ENCODE measurements around the gene TEKT2. TPM values are rescaled to one million over a fixed set of nuclear protein-coding genes. Genes with fewer than 3 reads are reported as not detected.

The TEKT2 gene
- total RNA-seq, 1 experiment from 2014 or later, result not detected

DNA sequence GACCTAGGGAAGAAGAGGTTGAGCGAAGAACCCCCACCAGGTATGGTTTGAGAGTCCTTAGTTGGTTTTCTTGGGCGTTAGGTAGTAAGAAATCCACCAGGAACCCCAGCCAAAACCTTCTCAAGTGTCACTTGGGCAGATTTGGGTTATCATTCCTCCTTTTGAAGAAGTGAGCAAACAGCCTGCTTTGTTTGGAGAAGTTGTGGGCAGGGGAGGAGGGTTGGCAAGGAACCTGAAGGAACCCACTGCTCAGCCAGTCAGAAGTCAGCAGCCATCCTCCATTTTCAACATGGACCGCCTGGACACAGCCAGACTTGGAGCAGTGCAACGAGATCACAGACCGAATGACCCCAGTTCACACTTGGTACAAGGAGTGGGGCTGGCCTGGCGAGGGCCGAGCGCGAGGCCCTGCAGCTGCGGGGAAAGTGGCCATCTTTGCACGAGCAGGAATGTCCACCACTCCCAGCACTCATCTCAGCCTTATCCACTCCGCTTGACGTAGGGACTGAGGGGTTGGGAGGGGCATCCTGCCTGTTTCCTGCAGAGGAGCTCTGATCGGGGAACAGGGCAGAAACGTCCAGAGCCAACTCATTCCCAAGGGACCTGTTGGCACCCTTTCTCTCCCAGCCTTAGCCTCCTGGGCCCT, 12.0 kb downstream of the TEKT2 start:
- Histone ChIP-seq H3K36me3 (peaks cover 38% of the 10 kb centered on the region), H3K9me3 (no peaks in the 10 kb centered on the region), H3K4me3 (no peak overlapping the region), H3K27me3 (no peaks in the 10 kb centered on the region)
- no peak for DNase-seq

DNA sequence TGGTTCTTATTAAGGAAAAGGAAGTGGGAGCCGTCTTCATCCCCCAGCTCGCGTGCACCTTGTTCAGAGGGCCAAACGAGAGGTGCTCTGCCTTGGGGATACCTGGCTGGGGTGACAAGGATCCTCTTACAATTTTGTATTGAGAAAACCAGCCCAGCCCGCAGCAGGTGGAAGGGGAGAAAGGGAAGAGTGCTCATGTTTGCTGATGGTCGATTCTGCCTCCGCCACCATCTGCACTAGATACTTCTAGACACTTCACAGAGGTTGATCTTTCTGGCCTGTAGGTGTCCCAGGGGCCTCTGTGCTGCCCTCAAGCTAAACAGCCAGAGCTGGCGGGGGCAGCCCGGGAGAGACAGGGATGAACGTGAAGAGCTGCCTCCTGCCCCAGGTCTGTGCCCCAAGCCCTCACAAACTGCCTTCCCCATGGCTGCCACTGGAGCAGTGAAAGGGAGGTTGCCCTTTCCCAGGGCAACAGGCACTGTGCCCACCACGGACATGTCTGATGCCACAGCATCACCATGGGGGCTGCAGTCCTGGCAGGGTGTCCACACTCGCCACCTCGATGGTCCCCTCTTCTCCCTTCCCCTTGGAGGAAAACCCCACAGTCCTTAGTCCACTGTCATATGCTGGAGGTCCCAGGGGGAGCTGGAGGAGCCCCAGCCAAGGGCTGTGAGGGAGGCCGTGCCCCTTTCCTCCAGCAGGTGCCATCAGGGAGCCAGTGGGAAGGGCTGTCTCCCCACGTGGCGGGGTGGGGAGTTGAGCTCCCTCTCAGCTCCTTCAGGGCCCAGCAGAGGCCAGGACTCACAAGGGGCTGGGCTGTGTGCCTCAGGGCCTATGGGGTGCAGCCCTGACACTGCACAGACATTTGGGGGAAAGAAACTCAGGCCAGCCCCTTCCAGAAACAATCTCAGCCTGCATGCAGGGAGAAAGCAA, 12.9 kb downstream of the TEKT2 start:
- Histone ChIP-seq H3K36me3 (peaks cover 29% of the 10 kb centered on the region), H3K9me3 (no peaks in the 10 kb centered on the region), H3K4me3 (no peak overlapping the region), H3K27me3 (no peaks in the 10 kb centered on the region)
- peak; percentile 43 for DNase-seq

DNA sequence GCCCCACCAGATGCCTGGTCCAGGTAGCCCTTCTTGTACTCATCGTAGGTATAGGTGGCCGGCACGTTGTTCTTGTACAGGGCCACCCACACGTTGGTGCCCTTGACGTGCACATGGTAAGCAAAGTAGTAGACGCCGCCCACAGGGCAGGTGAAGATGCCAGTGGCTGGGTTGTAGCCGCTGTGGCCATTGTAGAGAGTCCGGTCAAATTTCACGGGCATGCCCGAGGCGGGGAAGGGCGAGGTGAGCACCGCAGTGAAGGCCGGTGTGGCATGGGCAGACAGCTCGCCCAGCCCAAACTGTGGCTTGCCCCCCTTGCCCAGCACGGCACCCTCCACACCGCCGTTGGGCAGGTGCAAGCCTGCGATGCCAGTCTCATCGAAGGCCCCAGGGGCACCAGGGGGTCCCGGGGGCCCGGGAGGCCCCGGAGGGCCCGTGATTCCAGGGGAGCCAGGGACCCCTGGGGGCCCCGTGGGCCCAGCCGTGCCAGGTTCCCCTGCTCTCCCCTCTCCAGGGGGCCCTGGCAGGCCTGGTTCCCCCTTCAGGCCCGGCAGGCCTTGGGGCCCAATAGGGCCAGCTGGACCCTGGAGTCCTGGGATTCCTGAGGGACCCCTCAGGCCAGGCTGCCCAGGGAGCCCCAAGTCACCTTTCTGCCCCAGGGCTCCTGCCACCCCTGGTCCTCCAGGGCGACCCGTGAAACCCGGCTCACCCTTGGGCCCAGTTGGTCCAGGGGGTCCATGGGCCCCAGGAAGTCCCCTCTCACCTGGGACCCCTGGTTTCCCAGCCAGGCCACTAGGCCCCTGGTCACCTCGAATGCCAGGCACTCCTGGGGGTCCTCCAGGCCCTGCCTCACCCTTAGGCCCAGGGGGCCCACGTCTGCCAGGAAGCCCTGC, 14.0 kb downstream of the TEKT2 start:
- Histone ChIP-seq H3K36me3 (peaks cover 17% of the 10 kb centered on the region), H3K9me3 (no peaks in the 10 kb centered on the region)
- no peak for DNase-seq

DNA sequence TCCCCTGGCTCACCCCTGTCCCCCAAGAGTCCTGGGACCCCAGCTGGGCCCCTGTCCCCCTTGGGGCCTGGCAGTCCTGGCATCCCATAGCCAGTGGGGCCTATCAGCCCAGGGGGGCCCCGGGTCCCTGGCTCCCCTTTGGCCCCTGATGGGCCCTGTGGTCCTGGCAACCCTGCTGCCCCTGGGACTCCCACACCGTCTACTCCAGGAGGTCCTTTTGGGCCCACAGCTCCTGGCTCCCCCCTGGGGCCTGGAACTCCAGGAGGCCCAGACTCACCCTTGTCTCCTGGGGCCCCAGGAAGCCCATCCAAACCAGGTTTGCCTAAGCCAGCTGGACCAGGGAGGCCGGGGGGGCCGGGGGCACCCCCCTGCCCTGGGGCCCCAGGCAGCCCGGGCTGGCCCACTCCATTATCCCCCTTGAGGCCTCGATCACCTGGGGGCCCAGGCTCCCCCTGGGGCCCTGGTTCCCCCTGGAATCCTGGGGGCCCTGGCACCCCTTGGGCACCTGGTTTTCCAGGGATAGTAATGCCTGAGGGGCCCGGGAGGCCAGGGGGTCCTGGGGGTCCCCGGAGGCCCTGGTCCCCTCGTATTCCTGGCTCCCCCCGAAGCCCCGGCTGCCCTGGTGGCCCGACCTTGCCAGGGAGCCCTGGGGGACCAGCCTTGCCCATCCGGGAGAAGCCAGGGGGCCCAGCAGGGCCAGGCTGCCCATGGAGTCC, 14.9 kb downstream of the TEKT2 start:
- peaks cover 10% of the 10 kb centered on the region for H3K36me3 ChIP-seq
- H3K27me3 ChIP-seq, result no peaks in the 10 kb centered on the region
- H3K4me3 ChIP-seq, result no peak overlapping the region
- DNase-seq, result no peak
- H3K9me3 ChIP-seq, result no peaks in the 10 kb centered on the region

More for the DNA sequence above, 14.0 kb downstream of the TEKT2 start:
- no peaks in the 10 kb centered on the region for H3K27me3 ChIP-seq
- H3K4me3 ChIP-seq, result no peak overlapping the region

DNA sequence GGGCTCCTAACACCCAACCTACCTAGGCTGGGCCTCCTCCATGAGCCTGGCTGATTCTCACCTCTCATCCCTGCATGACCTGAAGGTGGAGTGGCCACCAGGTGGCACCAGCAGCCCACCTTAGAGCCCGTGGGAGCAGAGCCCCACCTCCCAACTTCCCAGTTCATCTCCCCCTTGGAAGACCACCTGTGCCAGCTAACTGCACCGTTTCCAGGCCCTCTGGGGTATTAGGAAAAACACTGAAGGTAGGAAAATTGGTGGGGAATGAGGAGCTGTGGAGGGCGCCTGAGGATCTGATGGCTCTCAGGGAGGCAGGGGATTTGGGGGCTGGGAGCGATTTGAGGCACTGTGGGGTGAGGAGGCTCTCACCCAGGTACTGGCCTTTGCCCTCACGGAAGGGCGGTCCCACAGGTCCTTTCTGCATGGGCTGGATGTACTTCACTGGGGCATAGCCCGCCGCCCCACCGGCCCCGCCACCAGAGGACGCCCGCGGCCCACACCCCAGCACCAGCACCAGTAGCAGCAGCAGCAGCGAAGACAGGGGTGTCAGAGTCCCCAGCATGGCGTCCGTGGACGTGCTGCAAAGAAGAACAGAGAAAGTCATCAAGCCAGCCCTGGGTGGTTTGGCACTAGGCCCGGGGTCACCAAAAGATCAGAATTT, 15.9 kb downstream of the TEKT2 start:
- no peaks in the 10 kb centered on the region for H3K9me3 ChIP-seq
- H3K4me3 ChIP-seq, result no peak overlapping the region
- H3K36me3 ChIP-seq, result no peaks in the 10 kb centered on the region; the same call in 1 of the 2 replicates
- DNase-seq, result peak; percentile 67
- H3K27me3 ChIP-seq, result no peaks in the 10 kb centered on the region

DNA sequence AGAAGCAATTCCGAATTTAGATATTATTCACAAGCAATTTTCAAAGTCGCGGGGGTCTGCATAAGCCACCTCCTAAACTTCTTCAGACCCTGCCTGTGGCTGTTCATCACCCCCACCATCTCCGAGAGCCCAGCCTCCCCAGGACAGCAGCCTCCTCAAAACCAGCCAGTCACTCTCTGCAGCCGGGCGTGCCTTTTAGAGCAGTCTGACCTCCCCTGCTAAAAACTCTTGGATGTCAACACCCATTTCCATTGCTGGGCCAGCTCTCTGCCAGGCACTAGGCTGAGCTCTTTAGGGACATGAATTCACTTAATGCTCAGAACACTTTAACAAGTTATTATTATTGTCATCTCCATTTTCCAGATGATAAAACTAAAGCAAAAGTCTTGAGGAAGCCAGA, 16.5 kb downstream of the TEKT2 start:
- DNase-seq, result no peak
- Histone ChIP-seq H3K9me3 (no peaks in the 10 kb centered on the region), H3K36me3 (no peaks in the 10 kb centered on the region), H3K4me3 (no peak overlapping the region), H3K27me3 (no peaks in the 10 kb centered on the region)

DNA sequence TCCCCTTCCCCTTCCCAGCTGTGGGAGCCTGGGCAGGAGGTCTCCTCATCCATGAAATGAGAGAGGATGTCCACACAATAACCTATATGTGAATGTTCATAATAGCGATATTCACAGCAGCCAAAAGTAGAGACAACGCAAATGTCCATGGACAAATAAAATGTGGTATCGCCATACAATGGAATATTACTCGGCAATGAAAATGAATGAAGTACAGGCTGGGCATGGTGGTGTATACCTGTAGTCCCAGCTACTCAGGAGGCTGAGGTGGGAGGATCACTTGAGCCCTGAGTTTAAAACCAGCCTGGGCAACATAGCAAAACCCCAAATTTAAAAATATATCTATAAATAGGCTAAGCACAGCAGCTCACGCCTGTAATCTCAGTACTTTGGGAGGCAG, 17.7 kb downstream of the TEKT2 start:
- no peaks in the 10 kb centered on the region for H3K9me3 ChIP-seq
- H3K36me3 ChIP-seq, result no peaks in the 10 kb centered on the region
- H3K4me3 ChIP-seq, result no peak overlapping the region
- H3K27me3 ChIP-seq, result no peaks in the 10 kb centered on the region
- DNase-seq, result no peak

DNA sequence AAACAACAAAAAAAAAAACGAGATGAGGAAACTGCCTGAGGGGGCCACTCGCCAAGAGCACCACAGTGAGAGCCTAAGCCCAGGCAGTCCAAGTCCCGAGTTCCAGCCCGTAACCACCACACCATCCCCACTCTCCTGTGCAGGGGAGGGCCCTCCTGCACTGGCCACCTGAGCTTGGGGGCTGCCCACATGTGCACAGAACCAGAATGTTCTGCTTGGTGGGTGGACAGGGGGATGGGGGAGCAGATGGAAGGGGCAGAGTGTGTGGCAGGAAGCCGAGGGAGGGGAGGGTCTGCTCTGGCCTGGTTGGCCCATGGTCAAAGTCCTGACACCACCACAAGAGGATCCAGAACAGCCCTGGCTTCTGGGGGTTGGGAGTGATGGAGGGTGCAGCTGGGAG, 22.4 kb downstream of the TEKT2 start:
- H3K36me3 ChIP-seq, result no peaks in the 10 kb centered on the region
- H3K9me3 ChIP-seq, result no peaks in the 10 kb centered on the region
- H3K27me3 ChIP-seq, result no peaks in the 10 kb centered on the region
- no peak overlapping the region for H3K4me3 ChIP-seq
- no peak for DNase-seq

DNA sequence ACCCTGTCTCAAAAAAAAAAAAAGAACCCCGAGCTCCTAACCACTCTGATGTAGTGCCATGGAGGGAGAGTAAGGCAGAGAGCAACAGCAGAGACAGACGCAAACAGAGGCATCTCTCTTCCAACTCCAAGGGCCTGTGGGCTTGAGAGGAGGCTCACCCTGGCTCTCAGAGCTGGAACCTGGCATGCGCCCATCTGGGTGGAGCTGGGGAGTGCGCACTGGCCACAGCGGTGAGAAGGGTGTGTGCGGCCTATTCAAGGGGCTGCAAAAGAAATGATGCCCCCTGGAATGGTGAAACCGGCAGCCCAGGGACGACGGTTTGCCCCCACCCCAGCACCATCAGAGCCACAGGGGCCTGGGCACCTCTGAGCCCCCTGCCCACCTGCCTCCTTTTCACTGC, 23.5 kb downstream of the TEKT2 start:
- Histone ChIP-seq H3K9me3 (no peaks in the 10 kb centered on the region), H3K4me3 (no peak overlapping the region), H3K36me3 (no peaks in the 10 kb centered on the region), H3K27me3 (no peaks in the 10 kb centered on the region)
- no peak for DNase-seq

DNA sequence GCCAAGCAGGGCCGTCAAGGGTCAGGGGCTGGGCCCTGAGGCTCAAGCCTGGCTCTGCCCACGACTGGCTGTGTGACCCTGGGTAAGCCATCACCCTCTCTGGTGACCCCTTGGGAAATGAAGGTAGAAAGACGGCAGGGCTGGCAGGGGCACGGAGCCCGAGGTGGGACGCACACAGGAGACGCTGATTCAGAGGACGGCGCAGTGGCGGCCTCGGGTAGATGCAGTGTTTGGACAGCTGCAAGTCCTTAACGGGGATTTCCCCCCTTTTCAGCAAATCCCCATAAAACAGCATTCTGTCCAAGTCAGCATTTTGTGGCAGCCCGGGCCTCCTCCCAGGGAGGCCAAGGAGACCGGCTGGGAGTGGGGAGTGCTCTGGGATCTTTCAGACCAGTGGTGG, 24.4 kb downstream of the TEKT2 start:
- Histone ChIP-seq H3K4me3 (no peak overlapping the region), H3K9me3 (no peaks in the 10 kb centered on the region), H3K36me3 (no peaks in the 10 kb centered on the region), H3K27me3 (no peaks in the 10 kb centered on the region)
- no peak for DNase-seq

DNA sequence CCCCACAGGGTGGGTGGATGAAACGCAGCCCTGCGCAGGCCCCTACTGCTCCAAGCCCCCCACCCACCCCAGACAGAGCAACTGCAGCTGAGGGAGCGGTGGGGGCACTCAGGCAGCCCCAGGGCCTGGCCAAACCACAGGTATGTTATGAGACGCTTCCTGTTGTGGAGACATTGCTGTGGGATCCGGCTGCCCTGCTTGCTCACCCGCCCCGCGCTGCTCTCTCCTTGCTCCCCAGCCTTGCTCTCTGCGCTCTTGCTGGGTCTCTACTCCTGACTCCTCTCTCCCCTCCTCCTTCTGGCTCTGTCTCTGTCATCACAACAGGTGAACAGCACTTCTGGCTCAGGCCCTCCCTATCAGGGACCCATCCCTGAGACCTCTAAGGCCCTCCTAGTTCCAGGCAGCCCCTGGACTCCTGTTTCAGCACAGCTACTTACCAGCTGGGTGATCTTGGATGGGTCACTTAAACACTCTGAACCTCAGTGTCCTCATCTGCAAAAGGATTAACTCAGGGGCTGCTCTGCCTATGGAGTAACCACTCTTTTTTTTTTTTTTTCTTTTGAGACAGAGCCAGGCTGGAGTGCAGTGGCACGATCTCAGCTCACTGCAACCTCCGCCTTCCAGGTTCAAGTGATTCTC, 25.3 kb downstream of the TEKT2 start:
- Histone ChIP-seq H3K9me3 (no peaks in the 10 kb centered on the region), H3K36me3 (no peaks in the 10 kb centered on the region), H3K27me3 (no peaks in the 10 kb centered on the region), H3K4me3 (no peak overlapping the region)
- DNase-seq, result peak; percentile 75

DNA sequence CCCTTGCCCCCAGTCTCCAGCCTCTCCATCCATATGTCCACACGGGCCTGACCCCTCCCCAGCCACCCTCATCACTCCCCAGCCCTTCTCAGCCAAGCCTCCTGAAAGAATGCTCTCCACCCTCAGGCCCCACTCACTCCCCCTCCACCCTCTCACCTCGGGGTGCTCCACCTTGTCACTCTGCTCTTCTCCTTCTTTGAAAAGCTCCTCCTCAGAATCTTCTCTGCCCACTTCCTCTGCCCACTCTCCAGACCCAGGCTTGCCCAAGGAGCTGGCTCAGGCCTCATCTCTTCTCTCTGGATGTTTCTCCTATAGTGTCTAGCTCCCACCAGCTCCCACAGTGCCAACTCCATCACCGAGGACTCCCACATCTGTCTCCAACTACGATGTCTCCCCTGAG, 27.3 kb downstream of the TEKT2 start:
- no peaks in the 10 kb centered on the region for H3K9me3 ChIP-seq
- no peak for DNase-seq
- no peak overlapping the region for H3K4me3 ChIP-seq
- H3K27me3 ChIP-seq, result no peaks in the 10 kb centered on the region
- no peaks in the 10 kb centered on the region for H3K36me3 ChIP-seq

DNA sequence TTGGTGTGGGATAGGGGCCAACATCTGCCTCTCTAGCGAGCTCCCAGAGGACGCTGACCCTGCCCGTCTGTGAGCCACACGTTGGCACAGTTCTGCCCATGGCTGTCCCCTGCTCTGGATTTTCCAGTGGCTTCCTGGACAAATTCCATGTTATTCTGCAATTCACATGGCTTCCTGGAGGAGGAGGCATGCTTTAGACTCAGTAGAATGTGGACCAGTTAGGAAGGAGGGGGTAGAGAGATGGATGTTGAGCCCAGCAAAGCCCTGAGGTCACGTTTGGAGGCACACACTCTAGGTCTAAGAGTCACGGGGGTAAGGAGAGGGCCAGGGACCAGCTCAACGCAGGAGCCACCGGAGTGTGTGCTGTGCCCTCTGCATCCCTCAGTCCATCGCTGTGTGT, 28.9 kb downstream of the TEKT2 start:
- no peak overlapping the region for H3K4me3 ChIP-seq
- DNase-seq, result no peak
- no peaks in the 10 kb centered on the region for H3K27me3 ChIP-seq

DNA sequence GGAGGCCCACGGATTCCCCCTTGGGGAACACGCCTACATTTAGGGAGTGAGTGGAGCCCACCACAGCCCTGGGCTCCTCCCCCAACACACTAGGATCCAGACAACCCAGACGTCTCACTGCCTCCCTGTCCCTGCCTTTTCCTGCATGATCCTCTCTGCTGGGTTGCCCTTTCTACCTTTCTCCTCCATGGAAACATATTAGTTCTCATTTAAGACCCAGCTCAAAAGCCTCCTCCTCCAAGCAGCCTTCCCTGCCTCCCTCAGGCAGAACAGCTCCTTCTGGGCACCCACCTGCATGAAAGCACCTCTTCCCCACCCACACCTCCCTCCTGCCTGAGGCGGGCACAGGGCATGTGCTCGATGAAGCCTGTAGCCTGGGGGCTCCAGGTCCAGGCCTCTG, 30.5 kb downstream of the TEKT2 start:
- no peaks in the 10 kb centered on the region for H3K36me3 ChIP-seq
- H3K9me3 ChIP-seq, result no peaks in the 10 kb centered on the region
- H3K27me3 ChIP-seq, result no peaks in the 10 kb centered on the region
- no peak overlapping the region for H3K4me3 ChIP-seq
- no peak for DNase-seq

More for the DNA sequence above, 28.9 kb downstream of the TEKT2 start:
- Histone ChIP-seq H3K36me3 (no peaks in the 10 kb centered on the region), H3K9me3 (no peaks in the 10 kb centered on the region)

DNA sequence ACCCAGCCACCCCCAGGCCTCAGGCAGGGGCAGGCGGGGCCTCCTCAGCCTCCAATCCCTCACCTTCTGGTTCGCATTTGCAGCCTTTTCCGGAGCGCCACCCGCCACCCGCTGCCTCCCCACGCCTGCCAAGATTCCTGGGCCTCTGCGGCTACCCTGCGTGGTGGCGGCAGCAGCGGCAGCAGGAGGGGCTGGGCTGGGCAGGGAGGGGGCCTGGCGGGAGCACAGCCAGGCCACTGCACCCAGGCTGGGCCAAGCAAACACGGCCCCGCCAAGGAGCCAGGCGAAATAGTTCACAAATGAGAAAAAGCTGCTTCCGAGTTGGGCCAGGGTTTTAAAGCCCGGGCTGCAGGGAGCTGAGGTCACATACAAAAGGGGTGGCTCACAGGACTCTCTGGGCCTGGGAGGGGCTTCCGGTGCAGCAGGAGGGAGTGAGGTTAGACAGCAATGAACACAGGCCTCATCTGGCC, 31.3 kb downstream of the TEKT2 start:
- Histone ChIP-seq H3K27me3 (no peaks in the 10 kb centered on the region), H3K4me3 (no peak overlapping the region), H3K36me3 (no peaks in the 10 kb centered on the region), H3K9me3 (no peaks in the 10 kb centered on the region)
- peak; percentile 95 for DNase-seq
